IMR-90 (cell line): ENCODE measurements around the gene SGTB. TPM values are rescaled to one million over a fixed set of nuclear protein-coding genes. Genes with fewer than 3 reads are reported as not detected.
"Not testable (repeated sequence)": the region's sequence is repeated elsewhere in the genome, so short reads cannot be mapped to it uniquely, and the experiment has no call there.

Experiments used
- ATAC-seq: fragments of 200-7000 bp; cut with Tn5 transposase; 2 replicates; pipeline ENCODE4 v1.9.1; 2020; ENCODE audit warnings: low read depth, mild to moderate bottlenecking, moderate library complexity
- BruUV-seq: library from RNA; stranded (reverse); fragments of 400-500 nt; replicated peaks from 2 replicates; lab custom pipeline; 2021; lab: Mats Ljungman, UMichigan
- CTCF ChIA-PET: fragments of 300-600 bp; formaldehyde crosslinking; extraction: SDS; loops from one replicate; lab custom pipeline; 2021; ENCODE audit warnings: antibody characterized with exemption; lab: Yijun Ruan, JAX
- POLR2A ChIA-PET: fragments of 300-600 bp; sonication (Branson Sonifier 250); formaldehyde crosslinking; loops from one replicate; lab custom pipeline; 2022; ENCODE audit warnings: antibody characterized with exemption; ENCODE audit not compliant: unreplicated experiment; lab: Charles Lee
- DNase-seq: peaks from one replicate; pipeline ENCODE4 v3.0.0; 2013
- H2AFZ ChIP-seq: replicated peaks from 2 replicates; pipeline ENCODE3; 2013; ENCODE audit warnings: low read length, mild to moderate bottlenecking; ENCODE audit not compliant: poor library complexity
- H2AK5ac ChIP-seq: 2 replicates; pipeline ENCODE4 v1.6.1; 2013; ENCODE audit warnings: low read depth, low read length, inconsistent platforms
- H2AK9ac ChIP-seq: replicated peaks from 2 replicates; pipeline ENCODE3; 2013; ENCODE audit warnings: mild to moderate bottlenecking, low read depth, low read length, moderate library complexity; ENCODE audit not compliant: poor library complexity
- H2BK120ac ChIP-seq: 2 replicates; pipeline ENCODE4 v1.6.1; 2013; ENCODE audit warnings: low read depth, low read length, inconsistent platforms
- H2BK15ac ChIP-seq: 3 replicates; pipeline ENCODE4 v1.6.1; 2013; ENCODE audit warnings: low read depth, low read length, inconsistent platforms
- H2BK20ac ChIP-seq: 2 replicates; pipeline ENCODE4 v1.6.1; 2013; ENCODE audit warnings: low read depth, mild to moderate bottlenecking, inconsistent platforms, low read length, moderate library complexity
- H2BK5ac ChIP-seq: 2 replicates; pipeline ENCODE4 v1.6.1; 2013; ENCODE audit warnings: mild to moderate bottlenecking, low read depth, low read length, inconsistent platforms; ENCODE audit not compliant: poor library complexity, severe bottlenecking
- H3K14ac ChIP-seq: replicated peaks from 2 replicates; pipeline ENCODE4 v1.6.1; 2013; ENCODE audit warnings: low read depth, low read length, inconsistent platforms
- H3K18ac ChIP-seq: 2 replicates; pipeline ENCODE4 v1.6.1; 2013; ENCODE audit warnings: low read depth, low read length, control low read depth
- H3K23ac ChIP-seq: 2 replicates; pipeline ENCODE4 v1.6.1; 2013; ENCODE audit warnings: low read depth, low read length, inconsistent platforms
- H3K27ac ChIP-seq: 2 replicates; pipeline ENCODE4 v1.5.1; 2013; ENCODE audit warnings: mild to moderate bottlenecking, control low read depth, low read length; ENCODE audit not compliant: insufficient read depth
- H3K27me3 ChIP-seq: 2 replicates; pipeline ENCODE4 v1.6.1; 2013; ENCODE audit warnings: low read length; ENCODE audit not compliant: control insufficient read depth, insufficient read depth
- H3K36me3 ChIP-seq: 2 replicates; pipeline ENCODE4 v1.6.1; 2013; ENCODE audit warnings: low read length, mixed read lengths; ENCODE audit not compliant: control insufficient read depth, insufficient read depth
- H3K4ac ChIP-seq: 2 replicates; pipeline ENCODE4 v1.6.1; 2013; ENCODE audit warnings: low read depth, low read length, inconsistent platforms
- H3K4me1 ChIP-seq: 2 replicates; pipeline ENCODE4 v1.6.1; 2013; ENCODE audit warnings: low read length, mixed read lengths; ENCODE audit not compliant: control insufficient read depth, insufficient read depth
- H3K4me2 ChIP-seq: 2 replicates; pipeline ENCODE4 v1.6.1; 2013; ENCODE audit warnings: low read depth, mild to moderate bottlenecking, control low read depth, low read length, moderate library complexity
- H3K4me3 ChIP-seq: 2 replicates; pipeline ENCODE4 v1.5.1; 2013; ENCODE audit warnings: low read depth, mild to moderate bottlenecking, control low read depth, low read length, moderate library complexity; ENCODE audit not compliant: insufficient read depth
- H3K56ac ChIP-seq: 2 replicates; pipeline ENCODE4 v1.6.1; 2013; ENCODE audit warnings: low read length, inconsistent platforms; ENCODE audit not compliant: insufficient read depth; ENCODE audit errors: extremely low read depth
- H3K79me1 ChIP-seq, 2 experiments: 2 replicates each; pipeline ENCODE4 v1.6.1; 2013; ENCODE audit warnings: low read length in 2 of 2, inconsistent platforms in 1 of 2, low read depth in 1 of 2
- H3K9ac ChIP-seq: 2 replicates; pipeline ENCODE4 v1.6.1; 2013; ENCODE audit warnings: low read depth, low read length, control low read depth
- H3K9me1 ChIP-seq: 2 replicates; pipeline ENCODE4 v1.6.1; 2013; ENCODE audit warnings: low read length, inconsistent platforms; ENCODE audit not compliant: insufficient read depth
- H3K9me3 ChIP-seq: 2 replicates; pipeline ENCODE4 v1.6.1; 2013; ENCODE audit warnings: low read length; ENCODE audit not compliant: control insufficient read depth, insufficient read depth
- H4K20me1 ChIP-seq: 2 replicates; pipeline ENCODE4 v1.6.1; 2013; ENCODE audit warnings: low read length, inconsistent platforms; ENCODE audit not compliant: insufficient read depth
- H4K5ac ChIP-seq: 2 replicates; pipeline ENCODE4 v1.6.1; 2013; ENCODE audit warnings: mild to moderate bottlenecking, low read depth, low read length, control low read depth
- H4K8ac ChIP-seq, 2 experiments: 2 replicates each; pipeline ENCODE4 v1.6.1; 2013; ENCODE audit warnings: low read depth in 2 of 2, low read length in 2 of 2, control low read depth in 1 of 2, inconsistent platforms in 1 of 2
- H4K91ac ChIP-seq: 2 replicates; pipeline ENCODE4 v1.6.1; 2013; ENCODE audit warnings: low read depth, low read length, inconsistent platforms; ENCODE audit not compliant: insufficient read depth
- BHLHE40 ChIP-seq: fragments of 150-350 bp; IDR thresholded peaks from 2 replicates; pipeline ENCODE4 v1.6.1; 2016; ENCODE audit warnings: mild to moderate bottlenecking, low read depth, low read length
- MAFK ChIP-seq: IDR thresholded peaks from 2 replicates; pipeline ENCODE4 v1.6.1; 2012; ENCODE audit warnings: low read depth, low read length, improper control_type of control experiment
- NFE2L2 ChIP-seq: fragments of 150-350 bp; IDR thresholded peaks from 2 replicates; pipeline ENCODE4 v1.6.1; 2016; ENCODE audit warnings: low read depth, mild to moderate bottlenecking, low read length
- POLR2A ChIP-seq: IDR thresholded peaks from 2 replicates; pipeline ENCODE4 v1.6.1; 2012; ENCODE audit warnings: mild to moderate bottlenecking, low read depth, low read length
- RAD21 ChIP-seq: IDR thresholded peaks from 2 replicates; pipeline ENCODE4 v1.6.1; 2012; ENCODE audit warnings: low read length, improper control_type of control experiment
- RFX5 ChIP-seq: IDR thresholded peaks from 2 replicates; pipeline ENCODE4 v1.8.0; 2012; ENCODE audit warnings: low read depth, mild to moderate bottlenecking, low read length, moderate library complexity
- WGBS, 2 experiments: methylation state at CpG; one replicate each; pipeline versions ENCODE4 v1.1.5 to v1.1.7; 2013; ENCODE audit warnings: missing lambda C conversion rate in 2 of 2; ENCODE audit not compliant: insufficient read length in 1 of 2; ENCODE audit errors: extremely low coverage in 2 of 2; 5-methylcytosine and 5-hydroxymethylcytosine counted together
- dilution Hi-C: fragments of 300-500 bp; cut with HindIII; formaldehyde crosslinking; loops from one replicate; pipeline ENCODE4 v1.14.3; 2018; ENCODE audit warnings: low sequenced_read_pairs; ENCODE audit not compliant: unreplicated experiment
- in situ Hi-C: fragments of 300-500 bp; cut with MboI; formaldehyde crosslinking; loops from 3 replicates; pipeline ENCODE4 v1.14.3; 2019; ENCODE audit warnings: low sequenced_read_pairs, inconsistent platforms, mixed read lengths
- intact Hi-C: fragments of 100-400 bp; cut with micrococcal nuclease; formaldehyde crosslinking; loops from 2 replicates; pipeline ENCODE4 v1.10.0; 2022
- polyA plus RNA-seq, 3 experiments: library from polyadenylated mRNA; depleted of rRNA; stranded (reverse); fragments of >200 nt; gene quantifications; 2 replicates each; pipeline ENCODE4 v1.2.3, GENCODE V29; 2012; ENCODE audit warnings: low replicate concordance in 1 of 3
- total RNA-seq: library from RNA; depleted of rRNA; stranded (reverse); fragments of >200 nt; gene quantifications from 2 replicates; pipeline ENCODE4 v1.2.3, GENCODE V29; 2012

Gene SGTB
- total and polyA plus RNA-seq, 2 of the 4 experiments (the other 2 are of a cell fraction) = 7.5 to 15.1 TPM

- H3K27ac ChIP-seq = no peak overlapping the region
- no peak overlapping the region for H2AK9ac ChIP-seq
- H3K4me2 ChIP-seq = no peak overlapping the region
- no peaks in the 10 kb centered on the region for H3K9me3 ChIP-seq
- no TSS peak for BruUV-seq
- no peak overlapping the region for H2BK5ac ChIP-seq
- DNase-seq (no peak), ATAC-seq (no peak)
- H4K91ac ChIP-seq = no peak overlapping the region
- H3K4me1 ChIP-seq = no peaks in the 10 kb centered on the region
- intact Hi-C loops (no loop called here), dilution Hi-C loops (no loop called here), in situ Hi-C loops (no loop called here)
- TF ChIP-seq POLR2A = no peak
- no peak for TF ChIP-seq BHLHE40
- no peak for TF ChIP-seq MAFK
- no peak for TF ChIP-seq RFX5
- no peak for TF ChIP-seq NFE2L2
- no peak for TF ChIP-seq RAD21
- H3K27me3 ChIP-seq = no peaks in the 10 kb centered on the region
- H3K9ac ChIP-seq = no peak overlapping the region
- H4K5ac ChIP-seq = no peak overlapping the region
- H2BK20ac ChIP-seq = no peak overlapping the region
- no peaks in the 10 kb centered on the region for H4K20me1 ChIP-seq
- ChIA-PET CTCF (no interaction called here), POLR2A (interaction anchor here (0.5 kb wide), 1 partner anchor 149 kb away, joined by 3 read pairs; no protein-coding TSS in a partner anchor)
- H2BK120ac ChIP-seq = no peak overlapping the region
- no peak overlapping the region for H3K14ac ChIP-seq
- no peak overlapping the region for H3K4ac ChIP-seq
- no peak overlapping the region for H2BK15ac ChIP-seq
- no peak overlapping the region for H3K4me3 ChIP-seq
- peaks cover 8% of the 10 kb centered on the region for H3K36me3 ChIP-seq
- H3K18ac ChIP-seq = no peak overlapping the region
- H3K23ac ChIP-seq = no peak overlapping the region
- peaks cover 2% of the 10 kb centered on the region; the same call in 1 of the 2 replicates for H3K9me1 ChIP-seq
- WGBS, 2 experiments = 100% methylated on average over 2 of the region's 3 CpGs; no CpG with 5 or more reads in 1 of the 2 experiments
- H2AK5ac ChIP-seq = no peak overlapping the region
- H4K8ac ChIP-seq = no peak overlapping the region
- no peak overlapping the region for H2AFZ ChIP-seq
- no peak overlapping the region for H3K56ac ChIP-seq
- H3K79me1 ChIP-seq = peaks cover 0 to 2% of the 10 kb centered on the region in 2 experiments; a peak in 2 of 4 replicates
Measured at GRCh38 chr5:65682148-65682547, 39.8 kb downstream of the SGTB start.

- H4K91ac ChIP-seq, H3K23ac ChIP-seq, H2BK120ac ChIP-seq, H3K4me3 ChIP-seq, H4K5ac ChIP-seq, H3K9me1 ChIP-seq, H3K9me3 ChIP-seq, H3K14ac ChIP-seq, H3K18ac ChIP-seq, DNase-seq, ATAC-seq, dilution Hi-C loops, H2AFZ ChIP-seq, BruUV-seq, H3K4ac ChIP-seq, H2AK9ac ChIP-seq, H4K8ac ChIP-seq, H3K56ac ChIP-seq, H3K4me2 ChIP-seq, H3K9ac ChIP-seq, H2BK20ac ChIP-seq, H2AK5ac ChIP-seq, intact Hi-C loops, H2BK15ac ChIP-seq, H3K27ac ChIP-seq, H3K27me3 ChIP-seq, H3K4me1 ChIP-seq, H4K20me1 ChIP-seq, H3K36me3 ChIP-seq, in situ Hi-C loops, H2BK5ac ChIP-seq, POLR2A ChIA-PET: not testable (repeated sequence)
- H3K79me1 ChIP-seq = peaks cover 2 to 11% of the 10 kb centered on the region in 2 experiments; a peak in 1 of 4 replicates
- CTCF ChIA-PET = interaction anchor here (0.6 to 1.0 kb wide), 4 partner anchors 13 to 345 kb away, joined by 3 to 6 read pairs (median 3); no protein-coding TSS in a partner anchor
- WGBS, 2 experiments = no CpG with 5 or more reads among the region's 3 CpGs
Measured at GRCh38 chr5:65676056-65676455, 45.9 kb downstream of the SGTB start.
